Smooth muscle cell (in vitro differentiated cells): ENCODE measurements around the gene MIS18A. TPM values are rescaled to one million over a fixed set of nuclear protein-coding genes. Genes with fewer than 3 reads are reported as not detected.
A peak's percentile ranks its signal among the peaks of the same experiment; 100 is the strongest.

Experiments
- DNase-seq: peaks from one replicate; lab custom pipeline; 2025; ENCODE audit not compliant: unreplicated experiment; lab: John Stamatoyannopoulos, UW
- H2AFZ ChIP-seq: fragments of 200-600 bp; sonication (generic); 2 replicates; pipeline ENCODE4 v1.6.0; 2016; ENCODE audit warnings: antibody characterized with exemption, low read depth, mild to moderate bottlenecking
- H3F3A ChIP-seq: fragments of 200-600 bp; sonication (generic); 2 replicates; pipeline ENCODE4 v1.6.0; 2017; ENCODE audit warnings: antibody characterized with exemption, low read depth
- H3K27ac ChIP-seq: fragments of 200-600 bp; sonication (generic); 2 replicates; pipeline ENCODE4 v1.5.1; 2016; ENCODE audit warnings: low read depth, mild to moderate bottlenecking
- H3K27me3 ChIP-seq: fragments of 200-600 bp; sonication (generic); 2 replicates; pipeline ENCODE4 v1.6.1; 2016; ENCODE audit warnings: low read depth, mild to moderate bottlenecking
- H3K36me3 ChIP-seq: fragments of 200-600 bp; sonication (generic); 2 replicates; pipeline ENCODE4 v1.5.1; 2016; ENCODE audit warnings: low read depth
- H3K4me1 ChIP-seq: fragments of 200-600 bp; sonication (generic); 2 replicates; pipeline ENCODE4 v1.5.1; 2016; ENCODE audit warnings: low read depth
- H3K4me2 ChIP-seq: fragments of 200-600 bp; sonication (generic); 2 replicates; pipeline ENCODE4 v1.6.0; 2016; ENCODE audit warnings: mild to moderate bottlenecking
- H3K4me3 ChIP-seq: fragments of 200-600 bp; sonication (generic); 2 replicates; pipeline ENCODE4 v1.5.1; 2016; ENCODE audit warnings: mild to moderate bottlenecking
- H3K79me2 ChIP-seq: fragments of 200-600 bp; sonication (generic); 2 replicates; pipeline ENCODE4 v1.6.0; 2016; ENCODE audit warnings: low read depth, mild to moderate bottlenecking
- H3K9ac ChIP-seq: fragments of 200-600 bp; sonication (generic); 2 replicates; pipeline ENCODE4 v1.6.0; 2016; ENCODE audit warnings: low read depth
- H3K9me3 ChIP-seq: fragments of 200-600 bp; sonication (generic); replicated peaks from 2 replicates; pipeline ENCODE4 v1.5.1; 2016; ENCODE audit warnings: low read depth
- H4K20me1 ChIP-seq: fragments of 200-600 bp; sonication (generic); 2 replicates; pipeline ENCODE4 v1.6.0; 2016; ENCODE audit warnings: low read depth
- WGBS: methylation state at CpG from one replicate; pipeline ENCODE4 v1.1.7; 2016; ENCODE audit warnings: low lambda C conversion rate; 5-methylcytosine and 5-hydroxymethylcytosine counted together
- polyA plus RNA-seq: library from polyadenylated mRNA; unstranded; fragments of >200 nt; fragmentation: Nextera tagmentation; extraction: Ambion mirVana; gene quantifications from 2 replicates; pipeline ENCODE4 v1.2.1, GENCODE V29; 2016
- total RNA-seq: library from RNA; depleted of rRNA; stranded (reverse); fragments of >200 nt; gene quantifications from 2 replicates; pipeline ENCODE4 v1.2.3, GENCODE V29; 2014
- TF ChIP-seq, protein P1 (sequence below): fragments of 200-600 bp; sonication (generic); IDR thresholded peaks from 2 replicates; pipeline ENCODE4 v1.5.1; 2017; ENCODE audit warnings: borderline replicate concordance, mild to moderate bottlenecking, antibody characterized with exemption; ENCODE audit not compliant: insufficient read depth, poor library complexity, severe bottlenecking

Gene MIS18A
- total and polyA plus RNA-seq, 2 experiments from 2014 or later: 9.4 to 20.0 TPM

DNA sequence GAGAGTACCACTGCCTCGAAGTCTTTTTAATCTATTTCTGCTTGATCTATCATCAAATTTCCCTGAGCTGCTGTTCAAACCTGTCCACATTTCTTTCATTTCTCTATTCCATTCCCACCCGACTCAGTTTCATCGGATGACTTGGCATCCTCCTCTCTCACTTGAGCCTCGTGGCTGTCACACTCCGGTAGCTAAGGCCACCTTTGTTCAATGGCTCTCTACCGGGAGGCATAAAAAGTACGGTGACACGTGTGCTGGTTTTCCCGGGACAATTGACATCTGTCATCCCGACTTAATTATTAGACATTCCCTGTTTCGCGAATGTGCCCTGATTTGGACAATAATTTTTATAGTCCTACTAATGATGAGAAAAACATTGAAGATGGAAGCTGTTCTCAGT lies 22.6 kb downstream of the MIS18A start:
- Histone ChIP-seq H2AFZ (no peak overlapping the region), H3K27ac (peak overlapping the region; percentile 67), H3K4me3 (no peak overlapping the region), H4K20me1 (no peaks in the 10 kb centered on the region), H3K36me3 (no peaks in the 10 kb centered on the region), H3K27me3 (no peaks in the 10 kb centered on the region), H3K79me2 (no peaks in the 10 kb centered on the region), H3K4me1 (no peaks in the 10 kb centered on the region), H3F3A (no peaks in the 10 kb centered on the region), H3K9ac (peak overlapping the region; percentile 56), H3K9me3 (no peaks in the 10 kb centered on the region), H3K4me2 (peak overlapping the region; percentile 35)
- DNase-seq: no peak
- 91% methylated on average over 12 of the region's 12 CpGs for WGBS
- TF ChIP-seq, protein P1, sequence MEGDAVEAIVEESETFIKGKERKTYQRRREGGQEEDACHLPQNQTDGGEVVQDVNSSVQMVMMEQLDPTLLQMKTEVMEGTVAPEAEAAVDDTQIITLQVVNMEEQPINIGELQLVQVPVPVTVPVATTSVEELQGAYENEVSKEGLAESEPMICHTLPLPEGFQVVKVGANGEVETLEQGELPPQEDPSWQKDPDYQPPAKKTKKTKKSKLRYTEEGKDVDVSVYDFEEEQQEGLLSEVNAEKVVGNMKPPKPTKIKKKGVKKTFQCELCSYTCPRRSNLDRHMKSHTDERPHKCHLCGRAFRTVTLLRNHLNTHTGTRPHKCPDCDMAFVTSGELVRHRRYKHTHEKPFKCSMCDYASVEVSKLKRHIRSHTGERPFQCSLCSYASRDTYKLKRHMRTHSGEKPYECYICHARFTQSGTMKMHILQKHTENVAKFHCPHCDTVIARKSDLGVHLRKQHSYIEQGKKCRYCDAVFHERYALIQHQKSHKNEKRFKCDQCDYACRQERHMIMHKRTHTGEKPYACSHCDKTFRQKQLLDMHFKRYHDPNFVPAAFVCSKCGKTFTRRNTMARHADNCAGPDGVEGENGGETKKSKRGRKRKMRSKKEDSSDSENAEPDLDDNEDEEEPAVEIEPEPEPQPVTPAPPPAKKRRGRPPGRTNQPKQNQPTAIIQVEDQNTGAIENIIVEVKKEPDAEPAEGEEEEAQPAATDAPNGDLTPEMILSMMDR: no peak

DNA sequence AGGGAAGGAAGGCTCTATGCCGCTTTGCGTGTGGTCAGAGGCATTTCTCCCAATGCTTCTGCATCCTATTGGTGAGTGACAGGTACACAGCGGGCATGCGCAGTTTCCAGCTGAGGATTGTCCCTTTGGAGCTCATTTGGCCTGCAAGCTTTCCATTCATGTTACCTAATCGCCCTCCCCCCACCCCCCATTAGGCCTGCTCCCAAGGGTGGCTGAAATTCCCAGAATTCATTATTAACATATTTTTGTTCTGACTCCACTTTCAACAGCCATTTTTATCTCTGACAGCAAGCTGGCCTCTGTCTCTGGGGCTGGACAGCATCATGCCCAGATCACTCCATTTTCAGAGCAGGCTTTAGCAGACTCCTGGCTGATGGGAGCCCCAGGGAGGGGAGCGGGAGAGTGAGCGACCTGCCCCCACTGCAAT lies 25.6 kb downstream of the MIS18A start:
- Histone ChIP-seq H3K4me1 (peaks cover 6% of the 10 kb centered on the region), H3K9ac (no peak overlapping the region), H3K4me3 (no peak overlapping the region), H3K79me2 (no peaks in the 10 kb centered on the region), H3K36me3 (no peaks in the 10 kb centered on the region), H3K9me3 (no peaks in the 10 kb centered on the region), H3K27me3 (no peaks in the 10 kb centered on the region), H2AFZ (no peak overlapping the region), H3K27ac (no peak overlapping the region), H4K20me1 (no peaks in the 10 kb centered on the region), H3K4me2 (peak overlapping the region; percentile 41), H3F3A (no peaks in the 10 kb centered on the region)
- 73% methylated on average over 7 of the region's 7 CpGs for WGBS
- no peak for DNase-seq
- TF ChIP-seq, protein P1: no peak

DNA sequence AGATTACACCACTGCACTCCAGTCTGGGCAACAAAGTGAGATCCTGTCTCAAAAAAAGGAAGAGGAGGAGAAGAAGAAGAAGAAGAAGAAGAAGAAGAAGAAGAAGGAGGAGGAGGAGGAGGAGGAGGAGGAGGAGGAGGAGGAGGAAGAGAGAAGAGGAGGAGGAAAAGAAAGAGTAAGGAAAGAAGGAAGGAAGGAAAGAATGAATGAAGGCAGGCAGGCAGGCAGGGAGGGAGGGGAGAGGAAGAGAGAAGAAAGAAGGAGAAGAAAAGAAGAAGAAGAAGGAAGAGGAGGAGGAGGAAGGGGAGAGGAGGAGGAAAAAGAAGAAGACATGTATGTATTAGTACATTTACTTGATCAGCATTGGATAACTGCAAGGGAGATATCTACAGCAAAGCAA lies 26.7 kb downstream of the MIS18A start:
- H3K4me3 ChIP-seq: no peak overlapping the region
- no peak overlapping the region for H3K9ac ChIP-seq
- H3K79me2 ChIP-seq: no peaks in the 10 kb centered on the region
- H4K20me1 ChIP-seq: no peaks in the 10 kb centered on the region
- no peaks in the 10 kb centered on the region for H3F3A ChIP-seq
- H3K4me2 ChIP-seq: no peak overlapping the region
- no peaks in the 10 kb centered on the region for H3K36me3 ChIP-seq
- peaks cover 6% of the 10 kb centered on the region for H3K4me1 ChIP-seq
- H3K9me3 ChIP-seq: no peaks in the 10 kb centered on the region
- H2AFZ ChIP-seq: no peak overlapping the region
- H3K27me3 ChIP-seq: no peaks in the 10 kb centered on the region
- no peak for DNase-seq
- no peak overlapping the region for H3K27ac ChIP-seq
- TF ChIP-seq, protein P1: no peak

DNA sequence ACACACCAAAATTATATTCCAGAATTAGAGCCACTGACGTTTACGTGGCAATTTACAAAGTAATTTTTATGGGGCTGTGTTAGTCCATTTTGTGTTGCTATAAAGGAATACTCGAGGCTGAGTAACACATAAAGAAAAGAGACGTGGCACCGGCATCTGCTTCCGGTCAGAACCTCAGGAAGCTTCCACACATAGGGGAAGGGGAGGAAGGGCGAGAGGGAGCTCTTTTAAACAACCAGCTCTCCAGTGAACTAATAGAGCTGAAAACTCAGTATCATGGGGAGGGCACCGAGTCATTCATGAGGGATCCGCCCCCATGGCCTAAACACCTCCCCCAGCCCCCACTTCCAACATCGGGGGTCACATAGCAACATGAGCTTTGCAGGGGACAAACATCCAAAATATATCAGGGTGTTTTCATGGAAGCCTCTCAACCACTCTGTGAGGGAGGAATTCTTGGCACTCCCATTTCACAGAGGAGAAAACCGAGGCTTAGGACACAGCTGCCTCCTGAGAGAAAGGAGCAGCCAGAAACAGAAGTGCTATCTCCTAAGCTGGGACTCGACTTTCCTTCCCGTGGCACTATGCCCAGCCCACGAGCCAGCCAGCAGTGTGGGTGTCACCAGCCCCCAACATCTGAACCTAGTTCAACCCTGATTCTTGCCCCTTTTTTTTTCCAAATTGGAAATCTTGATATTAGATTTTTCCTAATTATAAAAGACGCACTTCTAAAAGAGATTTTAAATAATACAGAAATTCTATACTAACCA lies 29.2 kb downstream of the MIS18A start:
- DNase-seq: no peak
- Histone ChIP-seq H3K27ac (no peak overlapping the region), H3K9me3 (no peaks in the 10 kb centered on the region), H3K4me1 (peaks cover 6% of the 10 kb centered on the region), H3K4me3 (no peak overlapping the region), H3K4me2 (no peak overlapping the region), H4K20me1 (no peaks in the 10 kb centered on the region), H3K9ac (no peak overlapping the region), H3F3A (no peaks in the 10 kb centered on the region), H3K36me3 (no peaks in the 10 kb centered on the region), H3K27me3 (no peaks in the 10 kb centered on the region), H3K79me2 (no peaks in the 10 kb centered on the region), H2AFZ (no peak overlapping the region)
- 89% methylated on average over 15 of the region's 15 CpGs for WGBS
- TF ChIP-seq, protein P1: no peak
